Bladder microvascular endothelial cell (primary cell): ENCODE measurements around the gene CBR4. TPM values are rescaled to one million over a fixed set of nuclear protein-coding genes. Genes with fewer than 3 reads are reported as not detected.

Experiments
- total RNA-seq: library from RNA; depleted of rRNA; stranded (reverse); fragments of >200 nt; gene quantifications from 2 replicates; pipeline ENCODE4 v1.2.3, GENCODE V29; 2014

The CBR4 gene
- 12.6 and 14.5 TPM in 2 replicates for total RNA-seq

GRCh38 chr4:169010125-169011023, at the start of gene CBR4:
Gene CBR4 (minus strand): TSS chr4:169010255. CDS start chr4:169010089, 166 bp downstream.

